ENCODE results near the gene SIX3. TPM values are rescaled to one million over a fixed set of nuclear protein-coding genes. Genes with fewer than 3 reads are reported as not detected.

SIX3 gene
- total and polyA plus RNA-seq, 4 donors, result 0.02 to 0.06 TPM; not detected in 2

- Histone ChIP-seq H3K4me1 (ENCODE audit: control insufficient read depth in 5 of 5, insufficient read depth in 5 of 5, low read length in 5 of 5) (peaks cover 0 to 35% (median 14%) of the 10 kb centered on the region in 5 donors), H3K4me3 (no peak overlapping the region), H3K27ac (ENCODE audit: low read depth in 1 of 2, low read length in 1 of 2) (no peak overlapping the region), H3K36me3 (ENCODE audit: control insufficient read depth in 4 of 4, insufficient read depth in 4 of 4, low read length in 4 of 4) (no peaks in the 10 kb centered on the region), H3K27me3 (ENCODE audit: control insufficient read depth in 3 of 3, insufficient read depth in 3 of 3, low read length in 2 of 3) (peaks cover 4 to 34% (median 12%) of the 10 kb centered on the region in 3 donors), H3K9ac (ENCODE audit: insufficient read depth in 1 of 2, low read length in 2 of 2) (no peak overlapping the region), H3K9me3 (ENCODE audit: control insufficient read depth in 4 of 4, insufficient read depth in 3 of 4, low read length in 3 of 4) (no peaks in the 10 kb centered on the region)
- no peak for TF ChIP-seq CTCF (IDR thresholded peaks at IDR 0.05; ENCODE audit: control extremely low read depth, extremely low read depth)
- DNase-seq (no peak), ATAC-seq (ENCODE audit: insufficient read depth, low FRiP score) (no peak)
- WGBS, 2 donors, result 73 to 82% methylated on average over 6 of the region's 6 CpGs
Measured at GRCh38 chr2:44959855-44960254, 18.4 kb downstream of the SIX3 start.

GRCh38 chr2:44960871-44961270 is 19.4 kb downstream of the SIX3 start:
- no peak for TF ChIP-seq CTCF (IDR thresholded peaks at IDR 0.05; ENCODE audit: control extremely low read depth, extremely low read depth)
- H3K4me1 ChIP-seq (ENCODE audit: control insufficient read depth in 5 of 5, insufficient read depth in 5 of 5, low read length in 5 of 5), result peaks cover 0 to 25% (median 7%) of the 10 kb centered on the region in 5 donors

GRCh38 chr2:44962176-44962695 is 20.7 kb downstream of the SIX3 start:
- peaks cover 0 to 36% (median 12%) of the 10 kb centered on the region in 3 donors for H3K27me3 ChIP-seq (ENCODE audit: control insufficient read depth in 3 of 3, insufficient read depth in 3 of 3, low read length in 2 of 3)
- H3K9me3 ChIP-seq (ENCODE audit: control insufficient read depth in 4 of 4, insufficient read depth in 3 of 4, low read length in 3 of 4), result no peaks in the 10 kb centered on the region
- no peak overlapping the region for H3K4me3 ChIP-seq
- TF ChIP-seq CTCF (IDR thresholded peaks at IDR 0.05; ENCODE audit: control extremely low read depth, extremely low read depth), result no peak
- H3K9ac ChIP-seq (ENCODE audit: insufficient read depth in 1 of 2, low read length in 2 of 2), result no peak overlapping the region
- 82 to 92% methylated on average over 5 of the region's 5 CpGs for WGBS, 2 donors
- no peaks in the 10 kb centered on the region for H3K36me3 ChIP-seq (ENCODE audit: control insufficient read depth in 4 of 4, insufficient read depth in 4 of 4, low read length in 4 of 4)
- H3K27ac ChIP-seq (ENCODE audit: low read depth in 1 of 2, low read length in 1 of 2), result no peak overlapping the region
- ATAC-seq (ENCODE audit: insufficient read depth, low FRiP score) (no peak), DNase-seq (no peak)
- peaks cover 0 to 12% (median 0%) of the 10 kb centered on the region in 5 donors for H3K4me1 ChIP-seq (ENCODE audit: control insufficient read depth in 5 of 5, insufficient read depth in 5 of 5, low read length in 5 of 5)

More at GRCh38 chr2:44960871-44961270, 19.4 kb downstream of the SIX3 start:
- H3K4me3 ChIP-seq, result no peak overlapping the region
- no peaks in the 10 kb centered on the region for H3K36me3 ChIP-seq (ENCODE audit: control insufficient read depth in 4 of 4, insufficient read depth in 4 of 4, low read length in 4 of 4)
- peaks cover 0 to 32% (median 12%) of the 10 kb centered on the region in 3 donors for H3K27me3 ChIP-seq (ENCODE audit: control insufficient read depth in 3 of 3, insufficient read depth in 3 of 3, low read length in 2 of 3)
- ATAC-seq (ENCODE audit: insufficient read depth, low FRiP score), result no peak
- H3K9ac ChIP-seq (ENCODE audit: insufficient read depth in 1 of 2, low read length in 2 of 2), result no peak overlapping the region
- no peak overlapping the region for H3K27ac ChIP-seq (ENCODE audit: low read depth in 1 of 2, low read length in 1 of 2)
- H3K9me3 ChIP-seq (ENCODE audit: control insufficient read depth in 4 of 4, insufficient read depth in 3 of 4, low read length in 3 of 4), result no peaks in the 10 kb centered on the region
- DNase-seq, result no peak
- 77 to 88% methylated on average over 5 of the region's 5 CpGs for WGBS, 2 donors

- no peak overlapping the region for H3K4me3 ChIP-seq
- no peaks in the 10 kb centered on the region for H3K4me1 ChIP-seq (ENCODE audit: control insufficient read depth in 5 of 5, insufficient read depth in 5 of 5, low read length in 5 of 5)
- no peaks in the 10 kb centered on the region for H3K9me3 ChIP-seq (ENCODE audit: control insufficient read depth in 4 of 4, insufficient read depth in 3 of 4, low read length in 3 of 4)
- WGBS, 2 donors, result 22 to 24% methylated on average over 16 of the region's 16 CpGs
- no peak overlapping the region for H3K27ac ChIP-seq (ENCODE audit: low read depth in 1 of 2, low read length in 1 of 2)
- no peaks in the 10 kb centered on the region for H3K36me3 ChIP-seq (ENCODE audit: control insufficient read depth in 4 of 4, insufficient read depth in 4 of 4, low read length in 4 of 4)
- ATAC-seq (ENCODE audit: insufficient read depth, low FRiP score) (no peak), DNase-seq (no peak)
- TF ChIP-seq CTCF (IDR thresholded peaks at IDR 0.05; ENCODE audit: control extremely low read depth, extremely low read depth), result no peak
- no peak overlapping the region for H3K9ac ChIP-seq (ENCODE audit: insufficient read depth in 1 of 2, low read length in 2 of 2)
- peaks cover 3 to 31% (median 11%) of the 10 kb centered on the region in 3 donors for H3K27me3 ChIP-seq (ENCODE audit: control insufficient read depth in 3 of 3, insufficient read depth in 3 of 3, low read length in 2 of 3)
Measured at GRCh38 chr2:44964752-44965236, 23.3 kb downstream of the SIX3 start.
